SK-N-SH (cell line): ENCODE results near the gene MAP3K2. TPM values are rescaled to one million over a fixed set of nuclear protein-coding genes. Genes with fewer than 3 reads are reported as not detected.

Source experiments
- CTCF ChIA-PET: fragments of 300-600, 350-600 bp; formaldehyde crosslinking; extraction: SDS; loops from one replicate; lab custom pipeline; 2021; lab: Yijun Ruan, JAX
- POLR2A ChIA-PET: fragments of 350-600 bp; sonication (Branson Sonifier 250); formaldehyde crosslinking; extraction: SDS; loops from one replicate; lab custom pipeline; 2020; ENCODE audit warnings: antibody characterized with exemption, inconsistent platforms; lab: Yijun Ruan, JAX
- DNase-seq: peaks from one replicate; pipeline ENCODE4 v3.0.0; 2012
- H2AFZ ChIP-seq: fragments of 200-600 bp; sonication (generic); 2 replicates; pipeline ENCODE4 v1.8.1; 2016; ENCODE audit warnings: antibody characterized with exemption, mild to moderate bottlenecking, low read depth
- H3F3A ChIP-seq: fragments of 200-600 bp; sonication (generic); replicated peaks from 2 replicates; pipeline ENCODE3; 2016; ENCODE audit warnings: antibody characterized with exemption, mild to moderate bottlenecking; ENCODE audit not compliant: insufficient read depth
- H3K27ac ChIP-seq, 2 experiments: fragments of 200-500 bp in 1 of 2; fragments of 200-600 bp in 1 of 2; sonication (Bioruptor generic) in 1 of 2; sonication (generic), shearing (Covaris generic) in 1 of 2; 2 replicates each; pipeline versions ENCODE4 v1.5.1 to v1.6.1; 2014 to 2016; ENCODE audit warnings: low read depth in 2 of 2, inconsistent platforms in 1 of 2, low read length in 1 of 2, mild to moderate bottlenecking in 1 of 2, mixed read lengths in 1 of 2
- H3K27me3 ChIP-seq: fragments of 200-600 bp; sonication (generic), shearing (Covaris generic); 2 replicates; pipeline ENCODE4 v1.6.1; 2016; ENCODE audit warnings: mixed run types; ENCODE audit not compliant: insufficient read depth
- H3K36me3 ChIP-seq, 2 experiments: fragments of 200-500 bp in 1 of 2; fragments of 200-600 bp in 1 of 2; sonication (Bioruptor generic) in 1 of 2; sonication (generic) in 1 of 2; replicated peaks in 1 of 2; 2 replicates each; pipeline versions ENCODE3 to v1.5.1; 2014 to 2016; ENCODE audit warnings: low read length in 1 of 2, mild to moderate bottlenecking in 1 of 2; ENCODE audit not compliant: insufficient read depth in 2 of 2, control insufficient read depth in 1 of 2
- H3K4me1 ChIP-seq, 2 experiments: fragments of 200-500 bp in 1 of 2; fragments of 200-600 bp in 1 of 2; sonication (Bioruptor generic) in 1 of 2; sonication (generic), shearing (Covaris generic) in 1 of 2; 2 replicates each; pipeline versions ENCODE4 v1.5.1 to v1.6.1; 2014 to 2016; ENCODE audit warnings: low read depth in 1 of 2, low read length in 1 of 2, mixed run types in 1 of 2; ENCODE audit not compliant: insufficient read depth in 2 of 2, control insufficient read depth in 1 of 2
- H3K4me2 ChIP-seq: fragments of 200-600 bp; sonication (generic), shearing (Covaris generic); 2 replicates; pipeline ENCODE4 v1.6.1; 2017; ENCODE audit warnings: mixed run types
- H3K4me3 ChIP-seq, 2 experiments: fragments of 200-500 bp in 1 of 2; fragments of 200-600 bp in 1 of 2; sonication (Bioruptor generic) in 1 of 2; sonication (generic), shearing (Covaris generic) in 1 of 2; 2 replicates each; pipeline versions ENCODE4 v1.5.1 to v1.8.1; 2014 to 2016; ENCODE audit warnings: low read depth in 2 of 2, inconsistent platforms in 1 of 2, low read length in 1 of 2, mild to moderate bottlenecking in 1 of 2, mixed read lengths in 1 of 2, moderate library complexity in 1 of 2
- H3K79me2 ChIP-seq: fragments of 200-600 bp; sonication (generic); 2 replicates; pipeline ENCODE4 v1.8.1; 2017; ENCODE audit warnings: mild to moderate bottlenecking; ENCODE audit not compliant: insufficient read depth
- H3K9ac ChIP-seq: fragments of 200-600 bp; sonication (generic); 2 replicates; pipeline ENCODE4 v1.6.1; 2017; ENCODE audit warnings: mixed run types
- H3K9me2 ChIP-seq: fragments of 200-600 bp; sonication (generic); 2 replicates; pipeline ENCODE4 v1.6.1; 2017; ENCODE audit warnings: mixed run types
- H3K9me3 ChIP-seq: fragments of 200-600 bp; sonication (generic); 2 replicates; pipeline ENCODE4 v1.6.1; 2017; ENCODE audit warnings: mixed run types, mild to moderate bottlenecking, moderate library complexity
- H4K20me1 ChIP-seq: fragments of 200-600 bp; sonication (generic); 2 replicates; pipeline ENCODE4 v1.6.1; 2017; ENCODE audit warnings: mild to moderate bottlenecking, mixed run types; ENCODE audit not compliant: insufficient read depth
- CTCF ChIP-seq: fragments of 200-600 bp; sonication (generic); IDR thresholded peaks from 2 replicates; pipeline ENCODE4 v1.6.1; 2017; ENCODE audit warnings: antibody characterized with exemption, mild to moderate bottlenecking, moderate library complexity
- FOXM1 ChIP-seq: IDR thresholded peaks from 2 replicates; pipeline ENCODE4 v1.4.0; 2012; ENCODE audit warnings: low read depth, mild to moderate bottlenecking
- GABPA ChIP-seq: IDR thresholded peaks from 2 replicates; pipeline ENCODE4 v1.4.0; 2012; ENCODE audit warnings: low read depth, mild to moderate bottlenecking
- GATA2 ChIP-seq: sonication (generic); formaldehyde crosslinking; IDR thresholded peaks from 2 replicates; pipeline ENCODE4 v1.5.0; 2020; ENCODE audit warnings: mild to moderate bottlenecking, missing genetic modification reagents
- JUND ChIP-seq: IDR thresholded peaks from 2 replicates; pipeline ENCODE4 v1.4.0; 2012
- MEF2A ChIP-seq: IDR thresholded peaks from 2 replicates; pipeline ENCODE4 v1.4.0; 2012; ENCODE audit warnings: low read depth, borderline replicate concordance
- MXI1 ChIP-seq: IDR thresholded peaks from 2 replicates; pipeline ENCODE4 v1.6.1; 2012; ENCODE audit warnings: mild to moderate bottlenecking, low read depth, low read length, improper control_type of control experiment
- NRF1 ChIP-seq: IDR thresholded peaks from 2 replicates; pipeline ENCODE4 v1.6.1; 2012; ENCODE audit warnings: low read depth, mild to moderate bottlenecking, low read length
- PBX3 ChIP-seq: IDR thresholded peaks from 2 replicates; pipeline ENCODE4; 2012
- POLR2AphosphoS5 ChIP-seq: IDR thresholded peaks from 2 replicates; pipeline ENCODE4 v1.6.1; 2012; ENCODE audit warnings: low read depth, low read length
- RCOR1 ChIP-seq: fragments of 150-350 bp; IDR thresholded peaks from 2 replicates; pipeline ENCODE4 v1.6.1; 2017; ENCODE audit warnings: antibody characterized with exemption, low read length
- RXRA ChIP-seq: IDR thresholded peaks from 2 replicates; pipeline ENCODE4 v1.4.0; 2012; ENCODE audit warnings: low read depth, mild to moderate bottlenecking, borderline replicate concordance
- TAF1 ChIP-seq: IDR thresholded peaks from 2 replicates; pipeline ENCODE4 v1.6.1; 2012; ENCODE audit warnings: low read depth, mild to moderate bottlenecking, low read length, moderate library complexity, borderline replicate concordance
- TCF12 ChIP-seq: IDR thresholded peaks from 2 replicates; pipeline ENCODE4 v1.4.0; 2012
- USF1 ChIP-seq: IDR thresholded peaks from 2 replicates; pipeline ENCODE4 v1.4.0; 2012; ENCODE audit warnings: low read depth, borderline replicate concordance
- USF2 ChIP-seq: fragments of 150-350 bp; IDR thresholded peaks from 2 replicates; pipeline ENCODE4 v1.6.1; 2017; ENCODE audit warnings: antibody characterized with exemption, low read length, low read depth, borderline replicate concordance
- ZBTB33 ChIP-seq: IDR thresholded peaks from 2 replicates; pipeline ENCODE4 v1.4.0; 2012; ENCODE audit warnings: low read depth, borderline replicate concordance
- WGBS: methylation state at CpG from one replicate; pipeline ENCODE4 v1.1.6; 2017; ENCODE audit warnings: low lambda C conversion rate; 5-methylcytosine and 5-hydroxymethylcytosine counted together
- polyA plus RNA-seq, 3 experiments: library from polyadenylated mRNA; depleted of rRNA; stranded (reverse); fragments of >200 nt; gene quantifications; 2 replicates each; pipeline ENCODE4 v1.2.3, GENCODE V29; 2012
- TF ChIP-seq, protein P1 (sequence below): IDR thresholded peaks from 2 replicates; pipeline ENCODE4 v1.4.0; 2012; ENCODE audit warnings: low read depth

MAP3K2 gene
- polyA plus RNA-seq, 1 of the 3 experiments (the other 2 are of a cell fraction), result 2.7 TPM

DNA sequence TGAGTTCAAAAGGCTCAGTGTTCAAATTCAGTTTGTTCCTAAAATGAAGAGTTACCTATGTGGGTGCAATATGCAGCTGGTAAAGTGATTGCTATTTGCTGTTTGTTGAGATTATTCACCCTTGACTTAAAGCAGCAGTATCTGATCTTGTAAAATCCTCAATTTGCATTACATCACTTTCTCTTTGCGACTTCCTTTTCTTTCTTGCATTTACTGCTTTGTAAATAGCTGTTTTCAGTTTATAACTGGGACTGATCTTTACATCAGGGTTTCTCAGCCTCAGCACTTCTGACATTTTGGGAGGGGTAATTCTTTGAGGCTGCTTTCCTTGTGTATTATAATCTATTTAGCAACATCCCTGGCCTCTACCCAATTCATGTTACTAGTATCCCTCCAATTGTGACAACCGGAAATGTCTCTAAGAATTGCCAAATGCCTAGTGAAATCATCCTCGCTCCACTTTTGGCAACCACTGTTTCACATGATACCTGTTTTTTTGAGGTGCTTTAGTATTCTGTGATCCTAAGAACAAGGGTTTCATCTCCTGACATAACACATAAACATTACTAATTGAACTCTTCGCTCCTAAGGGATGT, 81.7 kb downstream of the MAP3K2 start:
- Histone ChIP-seq H3K9ac (no peak overlapping the region), H3F3A (peaks cover 8% of the 10 kb centered on the region), H3K4me2 (no peak overlapping the region), H2AFZ (no peak overlapping the region), H3K79me2 (no peaks in the 10 kb centered on the region), H3K9me3 (no peaks in the 10 kb centered on the region), H4K20me1 (no peaks in the 10 kb centered on the region), H3K4me3 (no peak overlapping the region), H3K27ac (no peak overlapping the region), H3K27me3 (no peaks in the 10 kb centered on the region), H3K9me2 (no peaks in the 10 kb centered on the region), H3K4me1 (no peaks in the 10 kb centered on the region), H3K36me3 (peaks cover 54 to 68% of the 10 kb centered on the region in 2 experiments)
- WGBS, result 93% methylated on average over 4 of the region's 4 CpGs
- CTCF ChIA-PET, result interaction anchor here (1.4 to 2.6 kb wide), 2 partner anchors 19 to 173 kb away, joined by 4 to 15 read pairs; no protein-coding TSS in a partner anchor
- POLR2A ChIA-PET, result no interaction called here
- TF ChIP-seq TCF12 (no peak), JUND (no peak), MXI1 (no peak), GABPA (no peak), CTCF (no peak), PBX3 (no peak), MEF2A (no peak), TAF1 (no peak), NRF1 (no peak), GATA2 (CRISPR knock-in tag) (no peak), RXRA (no peak), USF1 (no peak), ZBTB33 (no peak), FOXM1 (no peak), USF2 (no peak), POLR2AphosphoS5 (no peak), RCOR1 (no peak)
- TF ChIP-seq, protein P1, sequence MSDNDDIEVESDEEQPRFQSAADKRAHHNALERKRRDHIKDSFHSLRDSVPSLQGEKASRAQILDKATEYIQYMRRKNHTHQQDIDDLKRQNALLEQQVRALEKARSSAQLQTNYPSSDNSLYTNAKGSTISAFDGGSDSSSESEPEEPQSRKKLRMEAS, result no peak
- DNase-seq, result no peak
